GM12873 (cell line): ENCODE measurements around the gene FOXJ2.

ENCODE experiments used
- CTCF ChIP-seq: IDR thresholded peaks from 2 replicates; pipeline ENCODE4 v1.5.1; 2012; ENCODE audit warnings: low read depth, mild to moderate bottlenecking, moderate library complexity, low read length, control low read depth; ENCODE audit not compliant: insufficient read depth; ENCODE audit errors: missing control alignments

Gene FOXJ2

GRCh38 chr12:8064131-8064530, 31.6 kb downstream of the FOXJ2 start:
- TF ChIP-seq CTCF = no peak

GRCh38 chr12:8065991-8066594, 33.6 kb downstream of the FOXJ2 start, which contains the start of gene C3AR1:
Gene C3AR1, minus strand, starts transcription at chr12:8066359. Its CDS starts 6,174 bp downstream, at chr12:8060185.
- no peak for TF ChIP-seq CTCF

GRCh38 chr12:8069582-8069981, 37.1 kb downstream of the FOXJ2 start:
- TF ChIP-seq CTCF = no peak

- no peak for TF ChIP-seq CTCF
Measured at GRCh38 chr12:8075935-8076334, 43.4 kb downstream of the FOXJ2 start.

GRCh38 chr12:8076366-8076765, 43.9 kb downstream of the FOXJ2 start:
- no peak for TF ChIP-seq CTCF

GRCh38 chr12:8077207-8077606, 44.7 kb downstream of the FOXJ2 start:
- TF ChIP-seq CTCF = no peak

- TF ChIP-seq CTCF = peak; percentile 28
Measured at GRCh38 chr12:8078398-8078797, 45.9 kb downstream of the FOXJ2 start.

- no peak for TF ChIP-seq CTCF
Measured at GRCh38 chr12:8078916-8079315, 46.4 kb downstream of the FOXJ2 start.
